K562 (cell line): ENCODE data around the gene RASL12. TPM values are rescaled to one million over a fixed set of nuclear protein-coding genes. Genes with fewer than 3 reads are reported as not detected.
A peak's percentile ranks its signal among the peaks of the same experiment; 100 is the strongest.

ENCODE experiments used
- BHLHE40 ChIP-seq: IDR thresholded peaks from 2 replicates; pipeline ENCODE4 v1.6.1; 2011; ENCODE audit warnings: low read length, improper control_type of control experiment
- DEAF1 ChIP-seq: fragments of 450-650 bp; formaldehyde crosslinking; IDR thresholded peaks from 2 replicates; pipeline ENCODE4 v1.4.0; 2020; ENCODE audit warnings: mild to moderate bottlenecking, moderate library complexity
- JUND ChIP-seq, 2 experiments: IDR thresholded peaks; 2 replicates in 1 of 2; 3 replicates in 1 of 2; pipeline ENCODE4 v1.6.1; 2011; ENCODE audit warnings: borderline replicate concordance in 2 of 2, low read depth in 2 of 2, low read length in 2 of 2, improper control_type of control experiment in 1 of 2, missing biosample characterization in 1 of 2, missing genetic modification characterization in 1 of 2, missing genetic modification reagents in 1 of 2
- KDM1A ChIP-seq, 2 experiments: fragments of 450-650 bp; IDR thresholded peaks; 2 replicates each; pipeline ENCODE4 v1.6.1; 2016; ENCODE audit warnings: mild to moderate bottlenecking in 2 of 2
- MYC ChIP-seq, 2 experiments: fragments of 250-450 bp in 1 of 2; sonication (Bioruptor Pico) in 1 of 2; IDR thresholded peaks; 2 replicates each; pipeline versions ENCODE4 v1.5.1 to v1.6.1; 2012 to 2021; ENCODE audit warnings: low read depth in 2 of 2, borderline replicate concordance in 1 of 2, improper control_type of control experiment in 1 of 2, low read length in 1 of 2, mild to moderate bottlenecking in 1 of 2, moderate library complexity in 1 of 2
- ZNF280B ChIP-seq: fragments of 250-450 bp; sonication (Bioruptor Pico); IDR thresholded peaks from 2 replicates; pipeline ENCODE4 v1.5.1; 2021; ENCODE audit warnings: mild to moderate bottlenecking
- polyA plus RNA-seq, 8 experiments: library from polyadenylated mRNA; depleted of rRNA in 4 of 8; stranded (reverse) in 5 of 8; unstranded in 3 of 8; fragments of >200 nt; fragmentation: Nextera tagmentation in 2 of 8; fragmentation: Illumina TruSeq in 1 of 8; extraction: Ambion mirVana in 2 of 8; extraction: Trizol in 1 of 8; gene quantifications; 2 replicates each; pipeline versions ENCODE4 v1.2.1 to v1.2.3, GENCODE V29; 2011 to 2014; ENCODE audit warnings: inconsistent platforms in 1 of 8, missing spikeins in 1 of 8
- total RNA-seq, 7 experiments: library from RNA; depleted of rRNA in 6 of 7; stranded (reverse); fragments of >200 nt in 6 of 7; fragmentation: Illumina TruSeq in 2 of 7; extraction: Trizol in 2 of 7; gene quantifications; 2 replicates each; pipeline versions ENCODE4 v1.2.1 to v1.2.3, GENCODE V29; 2011 to 2021; ENCODE audit warnings: low replicate concordance in 1 of 7

Gene RASL12
- total and polyA plus RNA-seq, 9 of the 15 experiments (the other 6 are each of a cell fraction or from before 2014, with no cell fraction given) = not detected

DNA sequence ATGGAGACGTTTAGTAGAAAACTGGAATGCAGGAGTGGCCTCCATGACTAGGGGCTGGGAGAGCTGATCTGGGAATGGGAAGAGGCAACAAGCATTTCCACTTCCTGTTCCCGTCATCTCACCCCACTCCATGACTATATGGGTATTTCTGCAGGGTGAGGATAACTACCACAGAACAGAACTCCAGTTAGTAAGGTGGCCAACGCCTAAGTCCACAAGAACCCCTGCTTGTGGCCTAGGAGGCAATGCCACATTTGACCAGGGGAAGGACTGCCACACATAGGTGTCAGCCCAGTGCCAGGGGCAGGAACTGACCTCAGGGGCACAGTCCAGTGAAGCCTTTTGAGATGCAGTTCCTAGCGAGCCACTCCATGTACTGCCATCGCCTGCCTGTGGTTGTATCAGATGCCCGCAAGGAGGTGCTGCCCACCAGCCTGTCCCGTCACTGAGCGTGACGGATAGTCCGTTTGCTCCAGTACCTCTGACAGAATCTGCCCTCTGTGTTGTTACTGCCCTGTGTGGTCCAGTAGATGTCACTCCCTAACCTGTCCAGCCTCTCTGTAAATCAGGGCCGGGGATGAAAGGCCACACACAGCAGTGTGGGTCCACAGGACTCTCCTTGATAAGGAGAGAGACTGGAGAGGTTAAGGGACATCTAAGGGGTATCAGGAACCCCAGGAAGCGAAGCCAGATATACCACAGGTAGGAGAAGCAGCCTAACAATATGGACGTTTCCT lies 34.8 kb downstream of the RASL12 start (continued):
- TF ChIP-seq JUND (IDR thresholded peaks at IDR 0.05; ENCODE audit: borderline replicate concordance, low read depth, low read length) = peak; percentile 27; the same call in 1 of the 2 replicates
- no peak for TF ChIP-seq JUND (tag; IDR thresholded peaks at IDR 0.05; ENCODE audit: borderline replicate concordance, low read depth, low read length)
- TF ChIP-seq MYC (IDR thresholded peaks at IDR 0.05; ENCODE audit: low read depth, low read length) = 0 out of 2 replicates have a peak, but pooled peaks have one; percentile 25
- no peak for TF ChIP-seq MYC (CRISPR knock-in tag; IDR thresholded peaks at IDR 0.05; ENCODE audit: borderline replicate concordance, low read depth)
- TF ChIP-seq KDM1A (IDR thresholded peaks at IDR 0.05) = 0 out of 4 replicates have a peak, but pooled peaks of 1 of the 2 experiments have one; percentile 8
- no peak for TF ChIP-seq ZNF280B
- peak; percentile 38; the same call in 1 of the 2 replicates for TF ChIP-seq BHLHE40
- TF ChIP-seq DEAF1 = peak; percentile 29; the same call in 1 of the 2 replicates
